NB4 (cell line): ENCODE measurements around the gene PON2.

Experiments used
- MAX ChIP-seq: IDR thresholded peaks from 2 replicates; pipeline ENCODE4 v1.6.1; 2011; ENCODE audit warnings: low read depth, low read length
- MYC ChIP-seq: IDR thresholded peaks from 2 replicates; pipeline ENCODE4 v1.6.1; 2011; ENCODE audit warnings: low read depth, low read length
- POLR2A ChIP-seq: IDR thresholded peaks from 2 replicates; pipeline ENCODE4 v1.6.1; 2011; ENCODE audit warnings: mild to moderate bottlenecking; ENCODE audit not compliant: insufficient read length; ENCODE audit errors: extremely low read depth
- TF ChIP-seq, protein P1 (sequence below): IDR thresholded peaks from one replicate; pipeline ENCODE4 v1.5.1; 2012; ENCODE audit warnings: low read depth, low read length

GRCh38 chr7:95444796-95445195 is 10.0 kb upstream of the PON2 start:
- TF ChIP-seq, protein P1, sequence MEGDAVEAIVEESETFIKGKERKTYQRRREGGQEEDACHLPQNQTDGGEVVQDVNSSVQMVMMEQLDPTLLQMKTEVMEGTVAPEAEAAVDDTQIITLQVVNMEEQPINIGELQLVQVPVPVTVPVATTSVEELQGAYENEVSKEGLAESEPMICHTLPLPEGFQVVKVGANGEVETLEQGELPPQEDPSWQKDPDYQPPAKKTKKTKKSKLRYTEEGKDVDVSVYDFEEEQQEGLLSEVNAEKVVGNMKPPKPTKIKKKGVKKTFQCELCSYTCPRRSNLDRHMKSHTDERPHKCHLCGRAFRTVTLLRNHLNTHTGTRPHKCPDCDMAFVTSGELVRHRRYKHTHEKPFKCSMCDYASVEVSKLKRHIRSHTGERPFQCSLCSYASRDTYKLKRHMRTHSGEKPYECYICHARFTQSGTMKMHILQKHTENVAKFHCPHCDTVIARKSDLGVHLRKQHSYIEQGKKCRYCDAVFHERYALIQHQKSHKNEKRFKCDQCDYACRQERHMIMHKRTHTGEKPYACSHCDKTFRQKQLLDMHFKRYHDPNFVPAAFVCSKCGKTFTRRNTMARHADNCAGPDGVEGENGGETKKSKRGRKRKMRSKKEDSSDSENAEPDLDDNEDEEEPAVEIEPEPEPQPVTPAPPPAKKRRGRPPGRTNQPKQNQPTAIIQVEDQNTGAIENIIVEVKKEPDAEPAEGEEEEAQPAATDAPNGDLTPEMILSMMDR = no peak
- TF ChIP-seq POLR2A (no peak), MYC (no peak), MAX (no peak)
